Activated CD8-positive, alpha-beta memory T cell treated with anti-CD3 and anti-CD28 coated beads, Interleukin-2, amount 50 U/mL, for 1 hour (primary cell): ENCODE results near the gene GMPR.

Source experiments
- DNase-seq: peaks from one replicate; pipeline ENCODE4 v3.0.0-alpha.2; 2020; ENCODE audit errors: extremely low read depth

The GMPR gene

DNA sequence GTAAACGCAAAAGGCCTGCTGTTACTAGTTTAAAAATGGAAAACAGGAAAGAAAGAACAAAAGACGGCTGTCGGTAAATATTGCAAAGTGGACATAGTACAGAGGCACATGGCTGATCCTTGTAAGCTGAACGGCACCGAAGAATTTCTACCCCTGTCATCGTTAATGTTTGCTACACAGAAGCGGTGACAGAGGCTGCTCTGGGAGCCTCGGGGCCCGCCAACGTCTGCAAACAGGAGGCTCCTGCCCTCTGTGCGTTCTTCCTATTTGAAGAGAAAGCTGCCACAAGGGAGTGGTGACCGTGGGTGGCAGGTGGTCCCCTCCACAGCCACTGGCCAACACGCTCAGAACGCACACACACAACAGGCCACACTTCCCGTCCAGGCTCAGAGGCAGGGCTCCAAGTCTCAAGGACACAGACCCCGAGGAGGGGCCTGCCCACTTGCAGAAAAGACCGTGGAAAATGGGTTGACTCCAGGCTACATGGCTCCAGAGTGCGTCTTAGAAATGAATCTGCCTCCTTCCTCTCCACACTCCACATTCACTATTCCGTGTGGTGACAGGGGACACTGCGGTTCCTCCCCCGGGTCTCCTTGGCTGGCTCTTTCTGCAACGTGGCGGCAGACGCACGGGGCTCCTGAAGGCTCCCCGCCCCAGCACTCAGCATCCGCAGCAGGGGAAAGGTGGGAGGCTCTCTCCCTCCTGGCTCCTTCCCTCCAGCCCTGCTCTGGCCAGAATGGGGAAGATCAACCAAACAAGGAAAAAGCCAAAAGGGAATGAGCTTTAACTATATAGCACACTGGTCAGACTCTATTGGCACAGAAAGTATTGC is 64.5 kb downstream of the GMPR start:
- DNase-seq = no peak

DNA sequence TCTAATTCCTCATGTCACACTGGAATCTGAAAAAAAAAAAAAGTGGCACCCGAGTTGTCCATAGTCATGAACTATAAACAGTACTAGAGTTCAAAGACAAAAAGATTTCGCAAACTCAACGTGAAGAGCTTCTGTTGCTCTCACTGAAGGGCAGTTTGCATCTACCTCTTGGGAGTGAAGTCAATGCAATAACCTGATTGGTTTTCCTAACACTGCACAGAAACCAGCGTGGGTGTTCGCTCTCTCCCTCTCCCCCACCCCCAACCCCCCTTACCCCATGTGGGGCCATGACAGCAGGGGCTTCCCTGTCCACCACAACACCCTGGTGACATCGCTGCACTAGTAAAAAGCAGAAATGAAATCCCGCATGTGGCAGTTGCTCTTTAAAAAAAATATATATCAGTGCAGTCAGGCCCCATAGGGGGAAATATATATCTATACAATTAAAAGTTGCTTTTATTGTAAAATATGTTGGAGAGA is 66.9 kb downstream of the GMPR start:
- no peak for DNase-seq

- DNase-seq = no peak
These were observed 67.4 kb downstream of the GMPR start for GRCh38 chr6:16305788-16306187.

DNA sequence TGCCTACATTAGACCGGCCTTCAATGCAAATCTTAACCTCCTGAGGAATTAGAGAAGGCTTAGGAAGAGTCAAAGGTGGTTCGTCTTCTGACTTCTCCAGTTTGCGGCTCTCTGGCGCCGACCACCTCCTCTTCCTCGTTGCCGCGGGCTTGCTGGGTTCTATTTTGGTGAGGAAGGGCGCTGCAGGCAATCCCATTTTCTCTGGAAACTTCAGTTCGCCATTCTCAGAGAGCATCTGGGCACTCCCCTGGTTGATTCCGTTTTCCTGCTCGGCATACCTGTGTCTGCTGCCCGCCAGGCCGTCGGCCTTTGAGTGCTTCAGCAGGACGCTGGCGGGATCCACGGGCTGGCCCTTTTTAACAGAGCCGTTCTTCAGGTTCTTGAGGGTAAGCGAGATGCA is 67.9 kb downstream of the GMPR start:
- DNase-seq = no peak

- no peak for DNase-seq
These were observed 73.4 kb downstream of the GMPR start for GRCh38 chr6:16311763-16312162.

GRCh38 chr6:16313732-16314131 is 75.3 kb downstream of the GMPR start:
- no peak for DNase-seq

DNA sequence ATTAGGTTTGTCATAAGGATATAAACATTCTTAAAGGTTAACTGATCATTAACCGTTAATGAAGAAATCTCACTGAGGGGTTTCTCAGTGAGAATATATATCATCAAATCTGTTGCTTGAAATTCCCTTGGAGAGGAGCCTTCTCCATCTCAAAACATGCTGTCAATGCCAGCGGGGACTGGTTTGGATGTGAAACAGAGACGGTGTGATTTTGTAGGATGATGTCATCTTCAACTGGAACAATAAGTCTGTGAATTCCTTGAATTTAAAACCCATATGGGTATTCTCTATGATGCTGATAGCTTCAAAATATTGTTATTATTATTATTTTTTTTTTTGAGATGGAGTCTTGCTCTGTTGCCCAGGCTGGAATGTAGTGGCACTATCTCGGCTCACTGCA is 75.9 kb downstream of the GMPR start:
- no peak for DNase-seq

GRCh38 chr6:16316741-16317251 is 78.4 kb downstream of the GMPR start:
- no peak for DNase-seq

DNA sequence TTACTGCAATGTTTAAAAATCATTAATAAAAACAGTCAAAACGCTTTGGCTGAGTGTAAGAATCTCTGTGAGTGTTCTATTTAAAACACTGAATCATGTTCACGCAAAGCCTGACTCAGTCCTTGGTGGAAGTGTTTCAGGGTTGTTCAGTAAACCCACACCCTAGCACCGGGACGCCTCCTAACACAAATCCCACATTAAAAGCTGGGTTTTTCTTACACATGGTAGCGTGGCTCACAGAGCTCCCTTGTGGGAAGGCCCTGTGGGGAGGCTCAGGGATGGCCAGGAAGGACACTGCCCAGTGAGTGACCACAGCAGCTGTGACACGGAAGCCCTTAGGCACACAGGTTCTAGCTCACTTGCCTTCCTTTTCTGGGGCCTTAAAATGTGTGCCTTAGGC is 80.2 kb downstream of the GMPR start:
- DNase-seq = no peak

DNA sequence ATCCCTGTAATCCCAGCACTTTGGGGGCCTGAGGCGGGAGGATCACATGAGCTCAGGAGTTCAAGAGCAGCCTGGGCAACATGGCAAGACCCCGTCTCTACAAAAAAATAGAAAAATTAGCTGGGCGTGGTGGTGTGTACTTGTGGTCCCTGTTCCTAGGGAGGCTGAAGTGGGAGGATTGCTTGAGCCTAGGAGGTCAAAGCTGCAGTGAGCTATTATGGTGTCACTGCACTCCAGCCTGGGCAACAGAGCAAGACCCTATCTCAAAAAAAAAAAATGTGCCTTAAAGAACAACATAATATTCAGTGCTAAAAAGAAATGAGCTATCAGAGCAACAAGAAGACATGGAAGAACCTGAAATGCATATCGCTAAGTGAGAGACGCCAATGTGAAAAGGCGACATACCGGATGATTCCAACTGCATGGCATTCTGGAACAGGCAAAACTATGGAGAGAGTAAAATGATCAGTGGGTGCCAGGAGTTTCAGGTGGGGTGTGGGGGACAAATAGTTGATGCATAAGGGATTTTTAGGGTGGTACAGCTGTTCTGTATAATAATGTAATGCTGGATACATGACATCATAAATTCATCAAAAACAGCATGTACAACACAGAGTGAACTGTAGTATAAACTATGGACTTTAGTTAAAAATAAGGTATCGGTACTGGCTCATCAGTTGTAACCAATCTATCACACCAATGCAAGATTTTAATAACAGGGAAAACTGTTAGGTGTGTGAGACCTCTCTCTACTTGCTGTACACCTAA is 80.8 kb downstream of the GMPR start:
- DNase-seq = no peak

DNA sequence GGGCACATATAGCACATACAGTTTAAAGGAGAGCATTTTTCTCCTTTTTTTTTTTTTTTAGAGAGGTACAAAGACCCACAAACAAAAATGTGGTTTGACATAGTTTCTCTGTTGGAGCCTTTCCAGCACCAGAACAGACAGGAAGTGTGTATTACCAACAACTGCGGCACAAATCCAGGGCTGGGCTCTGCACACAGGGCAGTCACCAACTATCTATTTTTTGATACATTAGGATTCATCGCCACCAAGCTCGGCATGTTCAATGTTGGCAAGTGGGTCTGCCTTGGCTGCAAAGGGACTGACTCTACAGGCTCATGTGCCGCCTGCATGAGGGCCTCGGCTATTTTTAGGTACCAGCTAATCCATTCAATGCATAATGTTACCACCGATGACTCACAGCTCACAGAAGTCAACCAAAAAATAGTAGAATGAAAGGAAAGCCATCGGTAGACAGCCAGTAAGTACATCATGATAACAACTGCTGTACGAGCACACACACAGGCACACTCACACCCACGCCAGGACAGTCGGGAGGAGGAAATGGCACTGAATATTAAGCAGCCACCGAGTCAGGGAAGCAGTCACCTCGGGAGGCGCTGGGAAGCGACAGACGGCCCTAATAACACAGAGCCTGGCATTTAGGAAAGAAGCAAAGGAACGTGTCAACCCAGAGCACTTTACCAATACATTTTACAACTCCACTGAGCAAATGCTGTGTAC is 81.6 kb downstream of the GMPR start:
- peak; percentile 62 for DNase-seq

DNA sequence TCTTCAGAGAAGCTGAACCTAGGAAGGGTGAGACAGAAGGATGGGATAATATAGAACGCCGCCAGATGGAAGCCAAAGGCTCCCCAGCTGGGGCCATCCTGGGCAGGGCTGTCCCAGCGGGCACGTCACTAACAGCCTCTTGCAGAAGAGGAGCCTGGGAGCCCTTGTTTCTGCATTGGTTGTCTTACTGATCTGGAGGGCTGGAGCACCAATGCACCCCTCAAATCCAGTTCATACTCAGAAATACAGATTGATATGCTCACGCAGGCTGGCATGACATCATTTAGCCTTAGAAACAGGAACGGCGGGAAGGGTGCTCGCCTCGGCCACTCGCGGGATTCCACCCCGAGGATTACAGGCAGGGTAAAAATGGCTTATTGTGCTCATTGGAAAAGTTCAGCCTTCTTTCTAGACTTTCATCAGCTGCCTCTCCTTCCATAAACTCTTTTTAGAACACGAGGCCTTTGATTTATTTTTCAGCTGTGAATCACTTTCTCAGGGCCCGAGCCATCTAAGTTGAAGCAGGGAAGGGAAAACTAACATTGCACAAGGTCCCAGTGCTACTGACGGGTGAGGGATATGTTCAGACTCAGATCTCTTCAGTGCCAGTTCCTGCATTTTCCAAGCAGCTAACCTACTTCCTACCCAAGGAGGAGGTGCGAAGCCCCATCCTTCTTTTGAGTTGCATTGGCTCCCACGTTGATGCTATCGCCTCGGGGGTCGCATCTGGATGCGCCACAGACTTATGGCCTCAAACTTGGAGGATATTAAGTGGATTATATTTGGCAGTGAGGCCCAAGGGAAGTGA is 82.3 kb downstream of the GMPR start:
- DNase-seq = no peak

GRCh38 chr6:16321341-16321710 is 82.9 kb downstream of the GMPR start:
- no peak for DNase-seq

- DNase-seq = no peak
These were observed 83.4 kb downstream of the GMPR start for GRCh38 chr6:16321826-16322225.

GRCh38 chr6:16322666-16323312 is 84.4 kb downstream of the GMPR start:
- peak; percentile 67 for DNase-seq

DNA sequence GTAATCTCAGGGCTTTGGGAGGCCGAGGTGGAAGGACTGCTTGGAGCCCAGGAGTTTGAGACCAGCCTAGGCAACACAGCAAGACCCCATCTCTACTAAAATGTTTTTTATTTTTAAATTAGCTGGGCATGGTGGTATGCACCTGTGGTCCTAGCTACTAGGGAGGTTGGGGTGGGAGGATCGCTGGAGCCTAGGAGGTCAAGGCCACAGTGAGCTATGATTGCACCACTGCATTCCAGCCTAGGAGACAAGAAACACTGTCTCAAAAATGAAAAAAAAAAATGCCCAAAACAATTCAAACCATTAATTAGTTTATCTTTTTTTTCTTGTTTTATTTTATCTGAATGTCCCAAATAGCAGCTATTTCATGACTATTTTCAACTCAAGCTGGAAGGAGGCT is 85.8 kb downstream of the GMPR start:
- DNase-seq = no peak

DNA sequence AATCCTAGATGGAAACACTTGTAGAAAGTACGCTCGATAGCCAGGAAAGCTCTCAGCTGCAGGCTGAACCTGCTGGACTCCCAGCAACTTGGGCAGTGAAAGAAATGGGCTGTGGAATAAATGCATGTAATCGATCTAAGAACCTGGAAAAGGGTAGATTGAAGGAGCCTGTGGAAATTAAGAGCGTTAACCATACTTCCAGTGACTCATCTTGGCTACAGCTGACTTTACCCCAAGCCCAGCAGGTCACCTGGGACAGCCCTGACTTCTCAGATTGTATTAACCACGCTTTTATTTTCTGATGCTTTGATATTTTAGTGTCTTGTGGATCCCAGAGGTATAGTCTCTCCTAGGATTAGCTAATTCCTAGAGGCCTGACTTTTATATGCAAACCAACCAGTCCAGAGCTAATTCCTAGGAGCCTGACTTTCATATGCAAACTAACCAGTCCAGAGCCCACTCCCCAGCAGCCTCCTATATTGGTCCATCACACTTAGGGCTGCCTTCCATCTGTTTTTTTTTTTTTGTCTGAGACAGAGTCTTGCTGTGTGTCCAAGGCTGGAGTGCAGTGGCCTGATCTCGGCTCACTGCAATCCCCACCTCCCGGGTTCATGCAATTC is 86.3 kb downstream of the GMPR start:
- DNase-seq = no peak

DNA sequence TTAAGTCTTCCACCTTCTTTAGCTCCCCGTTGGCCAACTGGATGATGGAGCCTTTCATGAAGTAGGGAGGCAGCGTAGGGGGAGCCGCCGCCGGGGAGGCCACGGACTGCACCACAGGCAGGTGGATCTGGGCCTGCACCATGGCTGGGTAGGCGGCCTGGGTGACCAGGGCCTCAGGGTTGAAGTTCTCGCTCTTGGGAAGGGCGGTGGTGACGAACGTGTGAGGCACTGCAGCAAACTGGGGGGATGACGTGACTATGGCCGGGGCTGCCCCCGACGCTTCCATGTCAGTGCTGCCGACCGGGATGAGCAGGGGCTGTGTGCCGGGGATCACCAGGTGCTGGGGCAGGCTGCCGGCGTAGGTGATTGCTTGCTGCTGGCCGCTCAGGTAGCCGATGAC is 88.1 kb downstream of the GMPR start:
- DNase-seq = no peak

DNA sequence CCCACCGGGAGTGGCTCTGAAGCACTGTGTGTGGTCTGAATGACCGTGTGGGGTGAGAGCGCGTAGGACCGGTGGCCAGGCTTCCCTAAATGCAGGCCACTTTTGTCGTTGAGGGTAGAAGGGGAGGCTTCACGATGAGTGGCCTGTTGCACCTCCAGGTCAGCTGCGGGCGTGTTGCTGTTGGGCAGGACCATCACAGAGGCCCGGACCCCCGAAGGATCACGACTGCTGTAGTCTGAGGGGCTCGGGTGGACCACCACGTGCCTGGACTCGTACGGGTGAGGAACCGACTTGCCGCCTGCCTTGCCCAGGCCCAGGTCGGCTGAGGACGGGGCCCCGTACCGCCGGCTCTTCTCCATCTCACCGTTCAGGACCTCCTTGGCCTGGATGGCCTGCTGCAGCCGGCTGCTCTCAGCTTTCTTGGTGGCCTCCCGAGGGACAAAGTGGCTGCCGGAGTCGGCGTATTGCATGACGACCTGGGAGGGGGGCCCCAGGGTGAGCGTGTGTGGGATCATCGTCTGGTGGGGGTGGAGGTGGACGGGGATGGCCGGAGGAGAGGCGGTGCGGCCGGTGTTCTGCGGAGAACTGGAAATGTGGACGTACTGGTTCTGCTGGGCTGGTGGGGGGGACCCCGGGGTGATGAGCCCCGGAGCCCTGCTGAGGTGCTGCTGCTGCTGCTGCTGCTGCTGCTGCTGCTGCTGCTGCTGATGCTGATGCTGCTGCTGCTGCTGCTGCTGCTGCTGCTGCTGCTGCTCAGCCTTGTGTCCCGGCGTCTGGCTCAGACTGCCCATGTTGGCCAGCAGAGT is 88.8 kb downstream of the GMPR start:
- DNase-seq = no peak
